Activated B cell treated with CpG ODN at 0.5 μM for 24 hours (primary cell): ENCODE results near the gene DGCR8. TPM values are rescaled to one million over a fixed set of nuclear protein-coding genes. Genes with fewer than 3 reads are reported as not detected.

Experiments
- ATAC-seq: fragments of 200-7000 bp; cut with Tn5 transposase; one replicate; pipeline ENCODE4 v1.10.0; 2021; ENCODE audit warnings: low read depth, mild to moderate bottlenecking, moderate library complexity
- CTCF ChIA-PET: fragments of 350-600 bp; sonication (Branson Sonifier 250); formaldehyde crosslinking; loops from one replicate; lab custom pipeline; 2021; ENCODE audit warnings: antibody characterized with exemption; lab: Charles Lee
- POLR2A ChIA-PET: fragments of 350-600 bp; sonication (Branson Sonifier 250); formaldehyde crosslinking; loops from one replicate; lab custom pipeline; 2021; ENCODE audit warnings: antibody characterized with exemption; lab: Charles Lee
- DNase-seq: peaks from one replicate; pipeline ENCODE4 v3.0.0; 2022
- H3K27ac Mint-ChIP-seq: one replicate; pipeline ENCODE4 v1.8.0; 2020; ENCODE audit warnings: mixed read lengths
- H3K27me3 Mint-ChIP-seq: one replicate; pipeline ENCODE4 v1.8.0; 2021; ENCODE audit warnings: mixed read lengths
- H3K36me3 Mint-ChIP-seq: one replicate; pipeline ENCODE4 v1.8.0; 2021; ENCODE audit warnings: low read depth, mixed read lengths
- H3K4me1 Mint-ChIP-seq: one replicate; pipeline ENCODE4 v1.8.0; 2021; ENCODE audit warnings: mixed read lengths
- H3K4me3 Mint-ChIP-seq: one replicate; pipeline ENCODE4 v1.8.0; 2020; ENCODE audit warnings: mild to moderate bottlenecking, mixed read lengths
- H3K9me3 Mint-ChIP-seq: one replicate; pipeline ENCODE4 v1.8.0; 2020; ENCODE audit warnings: mixed read lengths
- intact Hi-C: fragments of 100-400 bp; cut with micrococcal nuclease; formaldehyde crosslinking; loops from one replicate; pipeline ENCODE4 v1.15.1; 2024
- total RNA-seq: library from RNA; stranded (reverse); gene quantifications from 2 replicates; pipeline ENCODE4 v1.2.3, GENCODE V29; 2022
- TF ChIP-seq, protein P1 (sequence below): fragments of 200-600 bp; IDR thresholded peaks from one replicate; pipeline ENCODE4 v1.8.0; 2022; ENCODE audit warnings: antibody characterized with exemption, mild to moderate bottlenecking

Gene DGCR8
- total RNA-seq, 1 donor from 2014 or later = 35.5 TPM

DNA sequence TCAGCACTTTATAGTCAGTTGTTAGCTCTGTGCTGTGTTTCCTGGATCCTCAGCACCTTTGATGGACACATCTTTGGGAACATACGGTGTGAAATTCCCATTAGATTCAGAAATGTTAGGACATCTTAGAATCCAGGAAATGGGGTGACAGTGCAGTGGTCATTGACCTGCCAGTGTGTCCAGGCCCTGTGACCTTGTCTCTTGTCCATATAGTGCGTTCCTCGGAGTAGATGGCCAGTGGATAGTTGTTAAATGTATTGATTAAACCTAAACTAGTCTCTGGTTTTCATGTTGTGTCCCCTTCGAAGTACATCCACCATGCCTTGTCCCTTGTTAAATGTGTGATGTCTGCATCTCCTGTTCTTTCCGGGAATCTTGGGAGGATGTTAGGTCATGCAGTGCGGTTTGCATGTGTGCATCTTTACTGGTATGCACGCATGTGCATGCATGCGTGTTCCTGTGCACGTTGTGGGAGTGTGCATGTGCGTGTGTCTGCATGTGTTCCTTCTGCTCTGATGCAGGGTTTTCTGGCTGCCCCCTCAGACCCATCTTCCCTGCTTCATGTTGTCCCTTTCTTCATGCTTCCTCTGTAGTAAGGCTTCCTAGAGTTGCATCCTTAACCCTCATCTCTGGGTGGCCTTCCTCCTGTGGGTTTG lies 4.0 kb downstream of the DGCR8 start:
- H3K36me3 Mint-ChIP-seq = peaks cover 34% of the 10 kb centered on the region
- ATAC-seq (no peak), DNase-seq (no peak)
- TF ChIP-seq, protein P1, sequence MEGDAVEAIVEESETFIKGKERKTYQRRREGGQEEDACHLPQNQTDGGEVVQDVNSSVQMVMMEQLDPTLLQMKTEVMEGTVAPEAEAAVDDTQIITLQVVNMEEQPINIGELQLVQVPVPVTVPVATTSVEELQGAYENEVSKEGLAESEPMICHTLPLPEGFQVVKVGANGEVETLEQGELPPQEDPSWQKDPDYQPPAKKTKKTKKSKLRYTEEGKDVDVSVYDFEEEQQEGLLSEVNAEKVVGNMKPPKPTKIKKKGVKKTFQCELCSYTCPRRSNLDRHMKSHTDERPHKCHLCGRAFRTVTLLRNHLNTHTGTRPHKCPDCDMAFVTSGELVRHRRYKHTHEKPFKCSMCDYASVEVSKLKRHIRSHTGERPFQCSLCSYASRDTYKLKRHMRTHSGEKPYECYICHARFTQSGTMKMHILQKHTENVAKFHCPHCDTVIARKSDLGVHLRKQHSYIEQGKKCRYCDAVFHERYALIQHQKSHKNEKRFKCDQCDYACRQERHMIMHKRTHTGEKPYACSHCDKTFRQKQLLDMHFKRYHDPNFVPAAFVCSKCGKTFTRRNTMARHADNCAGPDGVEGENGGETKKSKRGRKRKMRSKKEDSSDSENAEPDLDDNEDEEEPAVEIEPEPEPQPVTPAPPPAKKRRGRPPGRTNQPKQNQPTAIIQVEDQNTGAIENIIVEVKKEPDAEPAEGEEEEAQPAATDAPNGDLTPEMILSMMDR = no peak
- no peak overlapping the region for H3K27ac Mint-ChIP-seq
- peaks cover 32% of the 10 kb centered on the region for H3K4me1 Mint-ChIP-seq
- no peak overlapping the region for H3K4me3 Mint-ChIP-seq
- ChIA-PET POLR2A (no interaction called here), CTCF (no interaction called here)
- intact Hi-C loops = no loop called here
- no peaks in the 10 kb centered on the region for H3K27me3 Mint-ChIP-seq
- no peaks in the 10 kb centered on the region for H3K9me3 Mint-ChIP-seq

DNA sequence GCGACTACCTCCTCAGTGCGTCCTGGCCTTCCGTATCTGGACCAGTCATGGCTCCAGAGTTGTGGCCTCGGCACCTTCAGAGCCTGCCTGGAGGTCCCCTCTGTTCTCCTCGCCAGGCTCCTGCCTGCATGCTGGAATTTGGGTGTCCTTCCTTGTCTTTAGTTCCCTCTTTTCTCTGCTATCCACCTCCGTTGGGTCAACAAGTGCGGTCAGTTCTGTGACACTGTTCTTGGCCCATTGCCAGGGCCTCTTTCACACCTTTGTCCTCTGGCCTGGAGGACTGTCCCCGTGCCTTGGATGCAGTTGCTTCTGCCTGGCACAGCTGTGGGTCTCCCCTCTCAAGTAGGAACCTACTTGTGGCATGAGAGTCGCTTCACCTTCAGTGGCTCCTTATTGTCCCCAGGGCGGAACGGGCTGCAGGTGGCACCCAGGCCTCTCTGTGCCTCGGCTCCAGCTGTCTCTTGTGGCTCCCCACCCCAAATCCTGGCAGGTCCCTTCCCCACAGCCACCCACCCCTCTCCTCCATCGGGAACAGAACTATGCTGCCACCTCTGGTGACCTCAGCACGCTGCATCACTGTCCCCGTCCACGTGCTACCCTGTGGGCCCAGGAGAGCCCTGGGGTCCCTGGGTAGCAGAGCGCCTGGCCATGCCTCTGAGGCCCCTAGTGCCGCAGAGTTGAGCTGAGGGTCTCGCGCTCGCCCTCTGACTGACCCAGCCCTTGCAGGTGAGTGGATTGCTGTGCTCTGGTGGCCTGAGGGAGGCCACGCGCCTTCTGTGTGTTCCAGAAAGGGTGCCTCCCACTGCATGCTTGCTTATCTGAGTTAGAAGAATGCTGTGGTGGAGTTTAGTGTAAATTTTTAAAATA lies 4.7 kb downstream of the DGCR8 start:
- H3K36me3 Mint-ChIP-seq = peaks cover 41% of the 10 kb centered on the region
- intact Hi-C loops = no loop called here
- DNase-seq (no peak), ATAC-seq (no peak)
- no peaks in the 10 kb centered on the region for H3K27me3 Mint-ChIP-seq
- no peak overlapping the region for H3K27ac Mint-ChIP-seq
- no peak overlapping the region for H3K4me3 Mint-ChIP-seq
- POLR2A ChIA-PET = no interaction called here
- H3K4me1 Mint-ChIP-seq = peaks cover 30% of the 10 kb centered on the region
- H3K9me3 Mint-ChIP-seq = no peaks in the 10 kb centered on the region
- CTCF ChIA-PET = no interaction called here
- TF ChIP-seq, protein P1 = no peak

DNA sequence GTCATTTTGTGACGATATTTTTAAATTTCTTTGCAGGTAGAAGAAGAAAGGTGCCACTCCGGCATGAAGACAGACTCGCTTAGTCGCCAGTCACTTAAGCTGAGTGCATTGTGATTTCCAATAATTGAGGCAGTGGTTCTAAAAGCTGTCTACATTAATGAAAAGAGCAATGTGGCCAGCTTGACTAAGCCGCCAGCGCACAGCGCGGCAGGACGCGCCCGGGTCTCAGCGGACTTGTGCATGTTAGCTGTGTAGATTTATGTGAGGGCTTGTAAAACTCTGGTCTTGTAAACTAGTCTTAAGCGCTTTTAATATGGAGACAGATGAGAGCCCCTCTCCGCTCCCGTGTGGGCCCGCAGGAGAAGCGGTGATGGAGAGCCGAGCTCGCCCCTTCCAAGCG lies 5.6 kb downstream of the DGCR8 start:
- no peaks in the 10 kb centered on the region for H3K9me3 Mint-ChIP-seq
- ChIA-PET POLR2A (no interaction called here), CTCF (no interaction called here)
- DNase-seq (no peak), ATAC-seq (no peak)
- no peak overlapping the region for H3K4me3 Mint-ChIP-seq
- no peaks in the 10 kb centered on the region for H3K27me3 Mint-ChIP-seq
- H3K36me3 Mint-ChIP-seq = peaks cover 49% of the 10 kb centered on the region
- intact Hi-C loops = no loop called here
- TF ChIP-seq, protein P1 = no peak
- no peak overlapping the region for H3K27ac Mint-ChIP-seq
- H3K4me1 Mint-ChIP-seq = peaks cover 28% of the 10 kb centered on the region

DNA sequence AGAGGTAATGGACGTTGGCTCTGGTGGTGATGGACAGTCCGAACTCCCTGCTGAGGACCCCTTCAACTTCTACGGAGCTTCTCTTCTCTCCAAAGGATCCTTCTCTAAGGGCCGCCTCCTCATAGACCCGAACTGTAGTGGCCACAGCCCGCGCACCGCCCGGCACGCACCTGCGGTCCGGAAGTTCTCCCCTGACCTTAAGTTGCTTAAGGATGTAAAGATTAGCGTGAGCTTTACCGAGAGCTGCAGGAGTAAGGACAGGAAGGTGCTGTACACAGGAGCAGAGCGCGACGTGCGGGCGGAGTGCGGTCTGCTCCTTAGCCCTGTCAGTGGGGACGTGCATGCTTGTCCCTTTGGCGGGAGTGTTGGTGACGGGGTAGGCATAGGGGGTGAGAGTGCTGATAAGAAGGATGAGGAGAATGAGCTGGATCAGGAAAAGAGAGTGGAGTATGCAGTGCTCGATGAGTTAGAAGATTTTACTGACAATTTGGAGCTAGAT lies 6.1 kb downstream of the DGCR8 start:
- no peak for ATAC-seq
- Mint-ChIP-seq H3K27ac (no peak overlapping the region), H3K27me3 (no peaks in the 10 kb centered on the region), H3K9me3 (no peaks in the 10 kb centered on the region), H3K36me3 (peaks cover 54% of the 10 kb centered on the region), H3K4me3 (no peak overlapping the region), H3K4me1 (peaks cover 23% of the 10 kb centered on the region)
- intact Hi-C loops = no loop called here
- POLR2A ChIA-PET = interaction anchor here (0.5 kb wide), 1 partner anchor 978 kb away, joined by 4 read pairs; no protein-coding TSS in a partner anchor
- CTCF ChIA-PET = no interaction called here
- no peak for DNase-seq
- TF ChIP-seq, protein P1 = no peak

DNA sequence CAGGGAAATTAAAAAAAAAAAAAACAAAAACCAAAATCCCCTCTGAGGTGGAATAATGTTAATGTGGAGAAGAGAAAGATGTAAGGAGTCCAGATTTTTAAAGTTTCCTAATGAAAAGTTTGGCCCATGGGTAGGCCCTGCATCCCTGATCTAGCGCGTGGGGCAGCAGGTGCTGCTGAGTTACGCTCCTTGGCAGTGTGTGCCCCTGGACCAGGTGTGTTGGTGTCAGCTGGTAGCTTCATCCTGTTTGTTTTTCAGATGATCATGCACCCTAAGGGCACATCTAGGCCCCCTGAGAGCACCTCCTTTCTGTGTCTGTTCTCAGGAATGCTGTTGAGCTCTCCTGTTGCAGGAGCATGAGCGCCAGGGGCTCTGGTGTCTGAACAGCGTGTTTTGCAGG lies 6.7 kb downstream of the DGCR8 start:
- H3K27me3 Mint-ChIP-seq = no peaks in the 10 kb centered on the region
- intact Hi-C loops = no loop called here
- CTCF ChIA-PET = no interaction called here
- peaks cover 60% of the 10 kb centered on the region for H3K36me3 Mint-ChIP-seq
- no peak for ATAC-seq
- POLR2A ChIA-PET = interaction anchor here (0.5 kb wide), 1 partner anchor 978 kb away, joined by 4 read pairs; no protein-coding TSS in a partner anchor
- H3K9me3 Mint-ChIP-seq = no peaks in the 10 kb centered on the region
- peaks cover 17% of the 10 kb centered on the region for H3K4me1 Mint-ChIP-seq
- TF ChIP-seq, protein P1 = no peak
- H3K4me3 Mint-ChIP-seq = no peak overlapping the region
- no peak overlapping the region for H3K27ac Mint-ChIP-seq
- DNase-seq = no peak
